GM18526 (cell line): ENCODE data around the gene PPM1E.

Source experiments
- POLR2A ChIP-seq: IDR thresholded peaks from 3 replicates; pipeline ENCODE4 v1.6.1; 2011; ENCODE audit not compliant: insufficient read length; ENCODE audit errors: extremely low read depth

The PPM1E gene

GRCh38 chr17:58758890-58759289 lies 3.2 kb downstream of the PPM1E start:
- TF ChIP-seq POLR2A = no peak

- no peak for TF ChIP-seq POLR2A
Measured at GRCh38 chr17:58759522-58759921, 3.9 kb downstream of the PPM1E start.

- no peak for TF ChIP-seq POLR2A
Measured at GRCh38 chr17:58760248-58760647, 4.6 kb downstream of the PPM1E start.

GRCh38 chr17:58763263-58763662 lies 7.6 kb downstream of the PPM1E start:
- TF ChIP-seq POLR2A = no peak

- TF ChIP-seq POLR2A = no peak
Measured at GRCh38 chr17:58764373-58764772, 8.7 kb downstream of the PPM1E start.

GRCh38 chr17:58779446-58779845 lies 23.8 kb downstream of the PPM1E start:
- TF ChIP-seq POLR2A = no peak

GRCh38 chr17:58783380-58783779 lies 27.7 kb downstream of the PPM1E start:
- TF ChIP-seq POLR2A = no peak

- no peak for TF ChIP-seq POLR2A
Measured at GRCh38 chr17:58785097-58785496, 29.4 kb downstream of the PPM1E start.

- TF ChIP-seq POLR2A = no peak
Measured at GRCh38 chr17:58786586-58787295, 31.1 kb downstream of the PPM1E start.

- TF ChIP-seq POLR2A = no peak
Measured at GRCh38 chr17:58788199-58788598, 32.5 kb downstream of the PPM1E start.

- TF ChIP-seq POLR2A = no peak
Measured at GRCh38 chr17:58789160-58789559, 33.5 kb downstream of the PPM1E start.

GRCh38 chr17:58789831-58790230 lies 34.2 kb downstream of the PPM1E start:
- no peak for TF ChIP-seq POLR2A

GRCh38 chr17:58802188-58802587 lies 46.5 kb downstream of the PPM1E start:
- TF ChIP-seq POLR2A = no peak

GRCh38 chr17:58806046-58806445 lies 50.4 kb downstream of the PPM1E start:
- TF ChIP-seq POLR2A = no peak

- no peak for TF ChIP-seq POLR2A
Measured at GRCh38 chr17:58808609-58809563, 53.2 kb downstream of the PPM1E start.

- TF ChIP-seq POLR2A = no peak
Measured at GRCh38 chr17:58809564-58809936, 53.9 kb downstream of the PPM1E start.
